Neural progenitor cell (in vitro differentiated cells): ENCODE measurements around the gene CISD1. TPM values are rescaled to one million over a fixed set of nuclear protein-coding genes. Genes with fewer than 3 reads are reported as not detected.

Source experiments
- DNase-seq: peaks from one replicate; pipeline ENCODE4 v3.0.0-alpha.2; 2016; ENCODE audit warnings: low spot score
- H2AFZ ChIP-seq: fragments of 200-600 bp; sonication (generic); replicated peaks from 2 replicates; pipeline ENCODE4 v1.6.1; 2016; ENCODE audit warnings: antibody characterized with exemption
- H3F3A ChIP-seq: fragments of 200-600 bp; sonication (generic); 2 replicates; pipeline ENCODE4 v1.6.1; 2016; ENCODE audit warnings: antibody characterized with exemption, low read depth
- H3K27ac ChIP-seq: fragments of 200-600 bp; sonication (generic); 2 replicates; pipeline ENCODE4 v1.5.1; 2016; ENCODE audit warnings: mild to moderate bottlenecking
- H3K27me3 ChIP-seq: fragments of 200-600 bp; sonication (generic); 2 replicates; pipeline ENCODE4 v1.6.1; 2016; ENCODE audit warnings: mild to moderate bottlenecking, moderate library complexity
- H3K36me3 ChIP-seq: fragments of 200-600 bp; sonication (generic); 2 replicates; pipeline ENCODE4 v1.5.1; 2016
- H3K4me1 ChIP-seq: fragments of 200-600 bp; sonication (generic); 2 replicates; pipeline ENCODE4 v1.6.1; 2016; ENCODE audit warnings: mixed run types
- H3K4me2 ChIP-seq: fragments of 200-600 bp; sonication (generic); 2 replicates; pipeline ENCODE4 v1.6.1; 2016
- H3K4me3 ChIP-seq: fragments of 200-600 bp; sonication (generic); 2 replicates; pipeline ENCODE4 v1.5.1; 2016
- H3K79me2 ChIP-seq: fragments of 200-600 bp; sonication (generic); 2 replicates; pipeline ENCODE4 v1.6.1; 2016; ENCODE audit warnings: low read depth
- H3K9ac ChIP-seq: fragments of 200-600 bp; sonication (generic); 2 replicates; pipeline ENCODE4 v1.6.1; 2016
- H3K9me3 ChIP-seq: fragments of 200-600 bp; sonication (generic); 2 replicates; pipeline ENCODE4 v1.5.1; 2016; ENCODE audit warnings: low read depth
- H4K20me1 ChIP-seq: fragments of 200-600 bp; sonication (generic); 2 replicates; pipeline ENCODE4 v1.6.1; 2016; ENCODE audit warnings: low read depth
- H3K27ac Mint-ChIP-seq: 3 replicates; pipeline ENCODE4 v1.8.0; 2021; ENCODE audit warnings: mixed read lengths
- H3K27me3 Mint-ChIP-seq: 2 replicates; pipeline ENCODE4 v1.8.0; 2022; ENCODE audit warnings: low read depth, mild to moderate bottlenecking, inconsistent platforms, moderate library complexity, mixed read lengths; ENCODE audit not compliant: insufficient read depth
- H3K36me3 Mint-ChIP-seq: 3 replicates; pipeline ENCODE4 v1.8.0; 2021; ENCODE audit warnings: mixed read lengths
- H3K4me1 Mint-ChIP-seq: 3 replicates; pipeline ENCODE4 v1.8.0; 2021; ENCODE audit warnings: mixed read lengths
- H3K4me3 Mint-ChIP-seq: 3 replicates; pipeline ENCODE4 v1.8.0; 2021; ENCODE audit warnings: mild to moderate bottlenecking, moderate library complexity, mixed read lengths
- H3K9me3 Mint-ChIP-seq: 3 replicates; pipeline ENCODE4 v1.8.0; 2020; ENCODE audit warnings: mixed read lengths
- CTCF ChIP-seq: fragments of 200-600 bp; sonication (generic); IDR thresholded peaks from 2 replicates; pipeline ENCODE4 v1.5.1; 2017; ENCODE audit warnings: antibody characterized with exemption, mild to moderate bottlenecking
- EZH2 ChIP-seq: fragments of 200-600 bp; sonication (generic); IDR thresholded peaks from 2 replicates; pipeline ENCODE4 v1.6.1; 2017; ENCODE audit warnings: antibody characterized with exemption, mild to moderate bottlenecking, moderate library complexity
- EZH2phosphoT487 ChIP-seq: fragments of 200-600 bp; sonication (generic); IDR thresholded peaks from 2 replicates; pipeline ENCODE4 v1.6.1; 2017; ENCODE audit warnings: antibody characterized with exemption
- total RNA-seq: library from RNA; depleted of rRNA; stranded (reverse); fragments of >200 nt; gene quantifications from 2 replicates; pipeline ENCODE4 v1.2.3, GENCODE V29; 2015; ENCODE audit warnings: low replicate concordance

The CISD1 gene
- total RNA-seq, 1 donor from 2014 or later, result 27.6 TPM

- H3K9me3 ChIP-seq, result no peaks in the 10 kb centered on the region
- H3K4me3 ChIP-seq, result no peak overlapping the region
- no peak overlapping the region for H3K9ac ChIP-seq
- H3K36me3 ChIP-seq, result no peaks in the 10 kb centered on the region
- no peaks in the 10 kb centered on the region for H3K4me1 ChIP-seq
- no peak overlapping the region for H3K4me3 Mint-ChIP-seq
- no peak overlapping the region for H3K27ac ChIP-seq
- H3F3A ChIP-seq, result no peaks in the 10 kb centered on the region
- H3K27me3 ChIP-seq, result no peaks in the 10 kb centered on the region
- no peaks in the 10 kb centered on the region for H3K9me3 Mint-ChIP-seq
- H3K79me2 ChIP-seq, result no peaks in the 10 kb centered on the region
- H2AFZ ChIP-seq, result no peak overlapping the region
- no peak overlapping the region for H3K4me2 ChIP-seq
- no peaks in the 10 kb centered on the region for H3K4me1 Mint-ChIP-seq
- H3K27me3 Mint-ChIP-seq, result no peaks in the 10 kb centered on the region
- H3K27ac Mint-ChIP-seq, result no peak overlapping the region
- no peak for DNase-seq
- H3K36me3 Mint-ChIP-seq, result no peaks in the 10 kb centered on the region
- H4K20me1 ChIP-seq, result no peaks in the 10 kb centered on the region
- TF ChIP-seq EZH2, result no peak
- no peak for TF ChIP-seq EZH2phosphoT487
- no peak for TF ChIP-seq CTCF
These were observed 51.5 kb downstream of the CISD1 start for GRCh38 chr10:58320351-58321049.

GRCh38 chr10:58322072-58322834 is 53.3 kb downstream of the CISD1 start:
- TF ChIP-seq EZH2 (no peak), CTCF (no peak), EZH2phosphoT487 (no peak)
- Mint-ChIP-seq H3K9me3 (no peaks in the 10 kb centered on the region), H3K4me3 (no peak overlapping the region), H3K36me3 (no peaks in the 10 kb centered on the region), H3K27me3 (no peaks in the 10 kb centered on the region), H3K27ac (no peak overlapping the region), H3K4me1 (no peaks in the 10 kb centered on the region)
- Histone ChIP-seq H3K4me2 (no peak overlapping the region), H3K4me1 (no peaks in the 10 kb centered on the region), H3K27ac (no peak overlapping the region), H4K20me1 (no peaks in the 10 kb centered on the region), H3K27me3 (no peaks in the 10 kb centered on the region), H2AFZ (no peak overlapping the region), H3F3A (no peaks in the 10 kb centered on the region), H3K9ac (no peak overlapping the region), H3K4me3 (no peak overlapping the region), H3K79me2 (no peaks in the 10 kb centered on the region), H3K9me3 (no peaks in the 10 kb centered on the region), H3K36me3 (no peaks in the 10 kb centered on the region)
- DNase-seq, result no peak

- Mint-ChIP-seq H3K4me1 (no peaks in the 10 kb centered on the region), H3K4me3 (no peak overlapping the region), H3K9me3 (no peaks in the 10 kb centered on the region), H3K36me3 (no peaks in the 10 kb centered on the region), H3K27me3 (no peaks in the 10 kb centered on the region), H3K27ac (peak overlapping the region; percentile 26)
- Histone ChIP-seq H3K27ac (no peak overlapping the region), H3F3A (no peaks in the 10 kb centered on the region), H3K4me1 (no peaks in the 10 kb centered on the region), H3K9ac (no peak overlapping the region), H3K36me3 (no peaks in the 10 kb centered on the region), H4K20me1 (no peaks in the 10 kb centered on the region), H3K9me3 (no peaks in the 10 kb centered on the region), H3K27me3 (no peaks in the 10 kb centered on the region), H3K79me2 (no peaks in the 10 kb centered on the region), H3K4me2 (no peak overlapping the region), H3K4me3 (no peak overlapping the region), H2AFZ (no peak overlapping the region)
- no peak for DNase-seq
- TF ChIP-seq CTCF (no peak), EZH2phosphoT487 (no peak), EZH2 (no peak)
These were observed 53.9 kb downstream of the CISD1 start for GRCh38 chr10:58322835-58323209.
